Stimulated activated CD8-positive, alpha-beta memory T cell treated with anti-CD3 and anti-CD28 coated beads, Interleukin-2, amount 100 ng/mL, for 48 hours (primary cell): ENCODE data around the gene CCSER1.
"Not testable (repeated sequence)": the region's sequence is repeated elsewhere in the genome, so short reads cannot be mapped to it uniquely, and the experiment has no call there.

Experiments used
- DNase-seq, 2 donors: peaks; one replicate each; pipeline ENCODE4 v3.0.0-alpha.2; 2020; ENCODE audit warnings: low read depth in 2 of 2

CCSER1 gene

GRCh38 chr4:90443231-90443630 is 316.0 kb downstream of the CCSER1 start:
- DNase-seq: no peak

- no peak for DNase-seq
Measured at GRCh38 chr4:90444904-90445303, 317.7 kb downstream of the CCSER1 start.

GRCh38 chr4:90445380-90445779 is 318.2 kb downstream of the CCSER1 start:
- no peak for DNase-seq

GRCh38 chr4:90449626-90450025 is 322.4 kb downstream of the CCSER1 start:
- DNase-seq: no peak

GRCh38 chr4:90456891-90457290 is 329.7 kb downstream of the CCSER1 start:
- DNase-seq: no peak

- DNase-seq: no peak
Measured at GRCh38 chr4:90457817-90458216, 330.6 kb downstream of the CCSER1 start.

GRCh38 chr4:90458576-90458975 is 331.4 kb downstream of the CCSER1 start:
- no peak for DNase-seq

GRCh38 chr4:90474484-90474883 is 347.3 kb downstream of the CCSER1 start:
- no peak for DNase-seq

- no peak for DNase-seq
Measured at GRCh38 chr4:90476019-90476418, 348.8 kb downstream of the CCSER1 start.

GRCh38 chr4:90476586-90476985 is 349.4 kb downstream of the CCSER1 start:
- DNase-seq: no peak

- DNase-seq: not testable (repeated sequence)
Measured at GRCh38 chr4:90484894-90485293, 357.7 kb downstream of the CCSER1 start.

- no peak for DNase-seq
Measured at GRCh38 chr4:90486346-90486745, 359.2 kb downstream of the CCSER1 start.

GRCh38 chr4:90495211-90495610 is 368.0 kb downstream of the CCSER1 start:
- DNase-seq: no peak

GRCh38 chr4:90495936-90496335 is 368.7 kb downstream of the CCSER1 start:
- no peak for DNase-seq

GRCh38 chr4:90498175-90498574 is 371.0 kb downstream of the CCSER1 start:
- no peak for DNase-seq

GRCh38 chr4:90503677-90504076 is 376.5 kb downstream of the CCSER1 start:
- DNase-seq: no peak

- no peak for DNase-seq
Measured at GRCh38 chr4:90515191-90515590, 388.0 kb downstream of the CCSER1 start.

GRCh38 chr4:90528551-90528950 is 401.4 kb downstream of the CCSER1 start:
- no peak for DNase-seq

GRCh38 chr4:90536408-90536807 is 409.2 kb downstream of the CCSER1 start:
- no peak for DNase-seq

GRCh38 chr4:90537491-90537890 is 410.3 kb downstream of the CCSER1 start:
- DNase-seq: no peak

- no peak for DNase-seq
Measured at GRCh38 chr4:90540536-90540935, 413.3 kb downstream of the CCSER1 start.

GRCh38 chr4:90542216-90542615 is 415.0 kb downstream of the CCSER1 start:
- DNase-seq: no peak

GRCh38 chr4:90543419-90544170 is 416.4 kb downstream of the CCSER1 start:
- no peak for DNase-seq

GRCh38 chr4:90544532-90545045 is 417.4 kb downstream of the CCSER1 start:
- DNase-seq: no peak
